HepG2 (cell line): ENCODE results near the gene LRFN2.

Source experiments
- HOMEZ ChIP-seq: IDR thresholded peaks from 2 replicates; pipeline ENCODE4 v1.6.1; 2016; ENCODE audit warnings: low read depth
- ZEB1 ChIP-seq: IDR thresholded peaks from 2 replicates; pipeline ENCODE4 v1.6.1; 2012; ENCODE audit warnings: mild to moderate bottlenecking, low read depth, inconsistent platforms; ENCODE audit not compliant: insufficient replicate concordance
- ZFP62 ChIP-seq: sonication (generic); formaldehyde crosslinking; IDR thresholded peaks from 2 replicates; pipeline ENCODE4 v1.4.0; 2020; ENCODE audit warnings: missing genetic modification reagents
- ZNF263 ChIP-seq: sonication (generic); formaldehyde crosslinking; IDR thresholded peaks from 2 replicates; pipeline ENCODE4 v1.4.0; 2020; ENCODE audit warnings: missing genetic modification reagents

DNA sequence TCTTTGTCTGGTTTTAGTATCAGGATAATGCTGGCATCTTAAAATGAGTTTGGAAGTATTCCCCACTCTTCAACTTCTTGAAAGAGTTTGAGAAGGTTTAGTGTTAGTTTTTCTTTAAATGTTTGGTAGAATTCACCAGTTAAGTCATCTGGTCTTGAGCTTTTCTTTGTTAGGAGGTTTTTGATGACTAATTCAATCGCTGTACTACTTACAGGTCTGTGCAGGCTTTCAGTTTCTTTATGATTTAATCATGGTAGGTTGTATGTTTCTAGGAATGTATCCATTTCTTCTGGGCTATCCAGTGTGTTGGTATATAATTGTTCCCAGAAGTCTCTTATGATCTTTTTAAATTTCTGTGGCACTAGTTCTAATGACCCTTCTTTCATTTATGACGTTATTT, 215.5 kb downstream of the LRFN2 start:
- TF ChIP-seq ZEB1 (no peak), ZNF263 (CRISPR knock-in tag) (no peak), HOMEZ (CRISPR knock-in tag) (no peak), ZFP62 (CRISPR knock-in tag) (no peak)
